Measurements from ENCODE around the gene ALK. TPM values are rescaled to one million over a fixed set of nuclear protein-coding genes. Genes with fewer than 3 reads are reported as not detected.

The ALK gene
- polyA plus RNA-seq (2011; rRNA removed) = not detected in 2 replicates
- polyA plus RNA-seq (2012; cell fraction: cytosol; rRNA removed) = not detected in 2 replicates
- not detected in 2 replicates for polyA plus RNA-seq (2012; cell fraction: nucleus; rRNA removed)
- not detected in 3 replicates for polyA plus RNA-seq (2017; fragmentation: RNase III; extraction: RNeasy Plus Mini Kit Qiagen cat#74134 plus additional on column Dnase treatment)
- not detected in 2 replicates for polyA minus RNA-seq (2011; rRNA and poly(A)+ RNA removed)

DNA sequence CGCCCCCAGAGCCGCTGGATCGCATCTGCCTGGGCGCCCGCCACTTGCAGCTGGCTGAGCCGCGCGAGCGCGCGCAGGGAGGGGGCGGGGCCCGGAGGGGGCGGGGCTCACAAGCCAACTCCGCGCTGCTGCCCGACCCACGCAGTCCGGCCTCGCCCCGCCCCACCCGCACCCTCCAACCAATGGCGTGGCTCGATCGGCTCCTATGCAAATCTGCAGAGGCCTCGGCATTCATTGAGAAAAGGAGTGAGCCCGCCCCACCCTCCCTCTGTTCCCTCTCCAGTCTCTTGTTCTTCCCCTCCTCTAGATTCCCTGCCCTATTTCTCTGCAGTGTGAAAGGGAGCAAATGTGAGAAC, at the start of gene ALK:
Gene ALK, minus strand, starts transcription at position 27 of the 356 bp plus-strand sequence. CDS start 927 bp downstream, outside the sequence.
- FAIRE-seq = no peak
- DNase-seq (ENCODE audit: low read depth in 1 of 2, low spot score in 1 of 2) = peak; percentile 86 to 87
- Histone ChIP-seq H3K9me3 (no peaks in the 10 kb centered on the region), H3K4me1 (peaks cover 17% of the 10 kb centered on the region; the same call in 1 of the 3 replicates), H3K27ac (no peak within 1 kb of the TSS), H3K4me2 (peak within 1 kb of the TSS; percentile 92), H3K4me3 (peak within 1 kb of the TSS; percentile 47)
- no peak for TF ChIP-seq KDM1A (IDR thresholded peaks at IDR 0.05; ENCODE audit: low read depth)
- ATAC-seq = peak; percentile 83 to 93
- ChIA-PET CTCF (interaction anchor here (0.9 to 7.6 kb wide), 10 partner anchors 10 to 694 kb away, joined by 3 to 108 read pairs (median 8); no protein-coding TSS in a partner anchor), POLR2A (no interaction called here)
- 0% methylated on average over 10 of the region's 27 CpGs for WGBS (ENCODE audit: missing lambda C conversion rate)

DNA sequence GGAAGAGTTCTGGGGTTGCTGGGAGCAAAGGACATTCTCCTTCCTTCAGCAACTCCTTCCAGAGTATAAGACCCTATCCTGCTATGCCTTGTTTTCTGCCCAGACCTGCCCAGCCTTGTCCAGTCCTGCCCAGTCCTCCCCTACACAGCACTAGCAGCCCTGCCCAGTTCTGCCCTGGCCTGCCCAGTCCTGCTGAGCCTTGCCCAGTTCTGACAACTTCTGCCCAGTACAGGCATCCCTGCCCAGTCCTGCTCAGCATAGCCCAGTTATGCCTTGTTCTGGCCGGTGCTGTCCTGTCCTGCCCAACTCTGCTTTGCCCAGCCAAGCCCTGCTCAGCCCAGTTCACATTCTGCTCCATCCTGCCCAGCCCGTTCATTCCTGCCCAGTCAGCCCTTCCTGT, 44.9 kb upstream of the ALK start:
- ChIA-PET POLR2A (no interaction called here), CTCF (no interaction called here)
- peak; percentile 10 to 65; a peak in 3 of 6 replicates for ATAC-seq

DNA sequence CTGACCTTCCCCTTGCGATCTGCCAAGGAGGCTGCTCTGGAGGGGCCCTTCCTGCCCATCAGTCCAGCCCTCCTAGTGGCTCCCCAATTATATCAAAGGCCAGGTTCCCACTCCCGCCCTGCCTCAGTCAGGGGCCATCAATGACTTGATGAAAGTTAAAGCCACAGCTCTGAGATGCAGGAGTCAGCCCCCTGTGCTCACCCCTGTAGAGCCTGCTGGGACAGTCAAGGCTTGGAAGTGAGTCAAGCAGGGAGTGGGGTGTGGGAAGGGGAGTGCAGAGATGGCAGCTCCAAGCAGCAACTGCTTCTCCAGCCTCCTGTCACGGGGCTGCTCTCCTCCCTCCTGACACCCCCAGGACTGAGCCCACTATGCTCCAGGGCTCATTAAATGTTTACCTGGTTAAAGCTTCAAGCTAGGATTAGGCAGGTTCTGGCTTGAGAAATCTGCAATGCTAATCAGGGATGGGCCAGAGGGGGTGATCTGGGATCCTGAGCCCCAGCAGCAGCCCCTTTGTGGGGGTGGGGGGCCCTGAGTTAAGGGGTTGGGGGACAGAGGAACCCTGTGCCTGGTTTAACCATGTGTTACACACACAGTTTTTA, 42.7 kb upstream of the ALK start:
- no peak for DNase-seq (ENCODE audit: low read depth in 1 of 2, low spot score in 1 of 2)
- CTCF ChIA-PET = interaction anchor here (1.2 to 1.9 kb wide), 3 partner anchors 9 to 41 kb away, joined by 3 to 7 read pairs (median 3); no protein-coding TSS in a partner anchor
- 50% methylated on average over 2 of the region's 3 CpGs for WGBS (ENCODE audit: missing lambda C conversion rate)
- no peak for TF ChIP-seq MAFK (IDR thresholded peaks at IDR 0.05; ENCODE audit: partially characterized antibody)
- TF ChIP-seq RARB (CRISPR knock-in tag; IDR thresholded peaks at IDR 0.05) = no peak
- no peak for TF ChIP-seq NR3C1 (IDR thresholded peaks at IDR 0.05)
- TF ChIP-seq, protein P1, sequence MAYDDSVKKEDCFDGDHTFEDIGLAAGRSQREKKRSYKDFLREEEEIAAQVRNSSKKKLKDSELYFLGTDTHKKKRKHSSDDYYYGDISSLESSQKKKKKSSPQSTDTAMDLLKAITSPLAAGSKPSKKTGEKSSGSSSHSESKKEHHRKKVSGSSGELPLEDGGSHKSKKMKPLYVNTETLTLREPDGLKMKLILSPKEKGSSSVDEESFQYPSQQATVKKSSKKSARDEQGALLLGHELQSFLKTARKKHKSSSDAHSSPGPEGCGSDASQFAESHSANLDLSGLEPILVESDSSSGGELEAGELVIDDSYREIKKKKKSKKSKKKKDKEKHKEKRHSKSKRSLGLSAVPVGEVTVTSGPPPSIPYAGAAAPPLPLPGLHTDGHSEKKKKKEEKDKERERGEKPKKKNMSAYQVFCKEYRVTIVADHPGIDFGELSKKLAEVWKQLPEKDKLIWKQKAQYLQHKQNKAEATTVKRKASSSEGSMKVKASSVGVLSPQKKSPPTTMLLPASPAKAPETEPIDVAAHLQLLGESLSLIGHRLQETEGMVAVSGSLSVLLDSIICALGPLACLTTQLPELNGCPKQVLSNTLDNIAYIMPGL (CRISPR knock-in tag; IDR thresholded peaks at IDR 0.05; ENCODE audit: borderline replicate concordance) = no peak
- no peak for TF ChIP-seq HOXB5 (CRISPR knock-in tag; IDR thresholded peaks at IDR 0.05)
- no peak for TF ChIP-seq JUNB (IDR thresholded peaks at IDR 0.05)
- no peak overlapping the region for H3K4me3 ChIP-seq
- ATAC-seq = no peak
- no peaks in the 10 kb centered on the region for H3K9me3 ChIP-seq
- POLR2A ChIA-PET = no interaction called here
- no peak overlapping the region for H3K27ac ChIP-seq
- H3K4me2 ChIP-seq = no peak overlapping the region
- peaks cover 4% of the 10 kb centered on the region; the same call in 1 of the 3 replicates for H3K4me1 ChIP-seq
- FAIRE-seq = no peak

More for the DNA sequence above, 44.9 kb upstream of the ALK start:
- FAIRE-seq = no peak
- H3K4me1 ChIP-seq = peaks cover 4% of the 10 kb centered on the region; the same call in 1 of the 3 replicates
- H3K9me3 ChIP-seq = no peaks in the 10 kb centered on the region
- H3K27ac ChIP-seq = no peak overlapping the region
- no peak overlapping the region for H3K4me3 ChIP-seq
- DNase-seq (ENCODE audit: low read depth in 1 of 2, low spot score in 1 of 2) = no peak
- TF ChIP-seq POLR2A (IDR thresholded peaks at IDR 0.05; ENCODE audit: low read length) = no peak
- TF ChIP-seq CHD4 (IDR thresholded peaks at IDR 0.05; ENCODE audit: borderline replicate concordance) = no peak
- no peak for TF ChIP-seq KDM1A (IDR thresholded peaks at IDR 0.05; ENCODE audit: low read depth)
- TF ChIP-seq EP300 (IDR thresholded peaks at IDR 0.05) = no peak
- no peak for TF ChIP-seq NFE2L2 (conservative IDR thresholded peaks at IDR 0.05; ENCODE audit: low read length)
- TF ChIP-seq SREBF2 (IDR thresholded peaks at IDR 0.05) = no peak
- no peak for TF ChIP-seq HOXA7 (CRISPR knock-in tag; IDR thresholded peaks at IDR 0.05)
- TF ChIP-seq, protein P2, sequence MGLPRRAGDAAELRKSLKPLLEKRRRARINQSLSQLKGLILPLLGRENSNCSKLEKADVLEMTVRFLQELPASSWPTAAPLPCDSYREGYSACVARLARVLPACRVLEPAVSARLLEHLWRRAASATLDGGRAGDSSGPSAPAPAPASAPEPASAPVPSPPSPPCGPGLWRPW (IDR thresholded peaks at IDR 0.05) = no peak
- TF ChIP-seq HEYL (CRISPR knock-in tag; IDR thresholded peaks at IDR 0.05) = no peak
- TF ChIP-seq, protein P3, sequence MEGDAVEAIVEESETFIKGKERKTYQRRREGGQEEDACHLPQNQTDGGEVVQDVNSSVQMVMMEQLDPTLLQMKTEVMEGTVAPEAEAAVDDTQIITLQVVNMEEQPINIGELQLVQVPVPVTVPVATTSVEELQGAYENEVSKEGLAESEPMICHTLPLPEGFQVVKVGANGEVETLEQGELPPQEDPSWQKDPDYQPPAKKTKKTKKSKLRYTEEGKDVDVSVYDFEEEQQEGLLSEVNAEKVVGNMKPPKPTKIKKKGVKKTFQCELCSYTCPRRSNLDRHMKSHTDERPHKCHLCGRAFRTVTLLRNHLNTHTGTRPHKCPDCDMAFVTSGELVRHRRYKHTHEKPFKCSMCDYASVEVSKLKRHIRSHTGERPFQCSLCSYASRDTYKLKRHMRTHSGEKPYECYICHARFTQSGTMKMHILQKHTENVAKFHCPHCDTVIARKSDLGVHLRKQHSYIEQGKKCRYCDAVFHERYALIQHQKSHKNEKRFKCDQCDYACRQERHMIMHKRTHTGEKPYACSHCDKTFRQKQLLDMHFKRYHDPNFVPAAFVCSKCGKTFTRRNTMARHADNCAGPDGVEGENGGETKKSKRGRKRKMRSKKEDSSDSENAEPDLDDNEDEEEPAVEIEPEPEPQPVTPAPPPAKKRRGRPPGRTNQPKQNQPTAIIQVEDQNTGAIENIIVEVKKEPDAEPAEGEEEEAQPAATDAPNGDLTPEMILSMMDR (IDR thresholded peaks at IDR 0.05) = no peak
- no peak for TF ChIP-seq FOSB (CRISPR knock-in tag; IDR thresholded peaks at IDR 0.05)
- TF ChIP-seq FOSL2 (IDR thresholded peaks at IDR 0.05) = no peak
- TF ChIP-seq FOSL2 (CRISPR knock-in tag; IDR thresholded peaks at IDR 0.05) = no peak
- no peak overlapping the region for H3K4me2 ChIP-seq
- 4% methylated on average over 2 of the region's 2 CpGs for WGBS (ENCODE audit: missing lambda C conversion rate)

Data from A549 (cell line).